Measurements from ENCODE around the gene TRERF1. TPM values are rescaled to one million over a fixed set of nuclear protein-coding genes. Genes with fewer than 3 reads are reported as not detected.

The TRERF1 gene
- total RNA-seq, 4 donors from 2014 or later: 14.7 to 22.0 (median 19.0) TPM

DNA sequence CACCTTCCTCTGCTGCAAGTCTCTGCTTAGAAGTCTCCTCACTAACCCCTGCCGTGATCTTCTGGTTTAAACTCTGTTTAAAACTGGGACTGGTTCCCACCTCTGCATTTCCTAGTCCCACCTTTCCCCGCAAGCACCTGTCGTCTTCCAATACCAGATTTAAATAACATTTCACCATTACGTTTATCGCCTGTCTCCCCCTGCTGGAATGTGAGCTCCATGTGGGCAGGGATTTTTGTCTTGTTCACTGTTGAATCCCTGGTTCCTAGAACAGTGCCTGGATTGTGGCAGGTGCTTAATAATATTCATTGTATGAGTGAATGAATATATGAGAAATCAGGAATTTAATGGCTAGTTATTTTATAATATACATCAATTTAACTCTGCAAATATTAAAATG, 275.9 kb downstream of the TRERF1 start:
- no peak overlapping the region for H3K27ac ChIP-seq
- no peak for TF ChIP-seq EP300 (IDR thresholded peaks at IDR 0.05)
- TF ChIP-seq, protein P1, sequence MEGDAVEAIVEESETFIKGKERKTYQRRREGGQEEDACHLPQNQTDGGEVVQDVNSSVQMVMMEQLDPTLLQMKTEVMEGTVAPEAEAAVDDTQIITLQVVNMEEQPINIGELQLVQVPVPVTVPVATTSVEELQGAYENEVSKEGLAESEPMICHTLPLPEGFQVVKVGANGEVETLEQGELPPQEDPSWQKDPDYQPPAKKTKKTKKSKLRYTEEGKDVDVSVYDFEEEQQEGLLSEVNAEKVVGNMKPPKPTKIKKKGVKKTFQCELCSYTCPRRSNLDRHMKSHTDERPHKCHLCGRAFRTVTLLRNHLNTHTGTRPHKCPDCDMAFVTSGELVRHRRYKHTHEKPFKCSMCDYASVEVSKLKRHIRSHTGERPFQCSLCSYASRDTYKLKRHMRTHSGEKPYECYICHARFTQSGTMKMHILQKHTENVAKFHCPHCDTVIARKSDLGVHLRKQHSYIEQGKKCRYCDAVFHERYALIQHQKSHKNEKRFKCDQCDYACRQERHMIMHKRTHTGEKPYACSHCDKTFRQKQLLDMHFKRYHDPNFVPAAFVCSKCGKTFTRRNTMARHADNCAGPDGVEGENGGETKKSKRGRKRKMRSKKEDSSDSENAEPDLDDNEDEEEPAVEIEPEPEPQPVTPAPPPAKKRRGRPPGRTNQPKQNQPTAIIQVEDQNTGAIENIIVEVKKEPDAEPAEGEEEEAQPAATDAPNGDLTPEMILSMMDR (IDR thresholded peaks at IDR 0.05): no peak
- no peak for TF ChIP-seq POLR2A (IDR thresholded peaks at IDR 0.05)
- no peak for TF ChIP-seq POLR2AphosphoS5 (IDR thresholded peaks at IDR 0.05)
- no peak for DNase-seq (ENCODE audit: low spot score in 2 of 2)
- no peaks in the 10 kb centered on the region for H3K9me3 ChIP-seq
- no peaks in the 10 kb centered on the region for H3K4me1 ChIP-seq
- 72% methylated on average over 5 of the region's 5 CpGs for WGBS
- H3K4me3 ChIP-seq: no peak overlapping the region
- peaks cover 8% of the 10 kb centered on the region for H3K27me3 ChIP-seq
- no peaks in the 10 kb centered on the region for H3K36me3 ChIP-seq

Other genes with a start within 250 kb of the TRERF1 start
- gene MRPS10, start 234.1 kb downstream of the TRERF1 start, total RNA-seq: 10 to 100 TPM; 17.7 to 20.8 (median 20.3) TPM
- gene UBR2, start 112.1 kb upstream of the TRERF1 start, total RNA-seq: 10 to 100 TPM; 18.5 to 37.9 (median 26.1) TPM

Data from suprapubic skin (tissue), 4 donors.